BE2C (cell line): ENCODE data around the gene CSRNP3.
"Not testable (repeated sequence)": the region's sequence is repeated elsewhere in the genome, so short reads cannot be mapped to it uniquely, and the experiment has no call there.

Experiments
- DNase-seq: peaks from one replicate; pipeline ENCODE4 v3.0.0-alpha.2; 2020
- H3K27me3 ChIP-seq: fragments of 250-450 bp; sonication (Bioruptor Pico); 2 replicates; pipeline ENCODE4 v1.5.1; 2020; ENCODE audit warnings: mild to moderate bottlenecking
- H3K36me3 ChIP-seq: fragments of 250-450 bp; sonication (Bioruptor Pico); 2 replicates; pipeline ENCODE4 v1.5.1; 2020; ENCODE audit warnings: mild to moderate bottlenecking
- H3K4me1 ChIP-seq: fragments of 250-450 bp; sonication (Bioruptor Pico); 2 replicates; pipeline ENCODE4 v1.5.1; 2020
- H3K4me3 ChIP-seq: 2 replicates; pipeline ENCODE4 v1.5.1; 2011; ENCODE audit warnings: low read depth, low read length
- H3K9me3 ChIP-seq: fragments of 250-450 bp; sonication (Bioruptor Pico); 2 replicates; pipeline ENCODE4 v1.5.1; 2020
- CTCF ChIP-seq: IDR thresholded peaks from 2 replicates; pipeline ENCODE4 v1.5.1; 2012; ENCODE audit warnings: mild to moderate bottlenecking, low read depth, low read length

The CSRNP3 gene

GRCh38 chr2:165655661-165656060, 186.2 kb downstream of the CSRNP3 start:
- no peak overlapping the region for H3K4me3 ChIP-seq
- no peaks in the 10 kb centered on the region for H3K27me3 ChIP-seq
- TF ChIP-seq CTCF, result no peak
- H3K36me3 ChIP-seq, result peaks cover 4% of the 10 kb centered on the region; the same call in 1 of the 2 replicates
- H3K9me3 ChIP-seq, result no peaks in the 10 kb centered on the region
- no peak for DNase-seq
- no peaks in the 10 kb centered on the region for H3K4me1 ChIP-seq

- no peak for TF ChIP-seq CTCF
- DNase-seq, result no peak
- Histone ChIP-seq H3K9me3 (no peaks in the 10 kb centered on the region), H3K4me3 (no peak overlapping the region), H3K36me3 (peaks cover 4% of the 10 kb centered on the region; the same call in 1 of the 2 replicates), H3K4me1 (no peaks in the 10 kb centered on the region), H3K27me3 (no peaks in the 10 kb centered on the region)
These were observed 190.9 kb downstream of the CSRNP3 start for GRCh38 chr2:165660361-165660760.

GRCh38 chr2:165662720-165663119, 193.2 kb downstream of the CSRNP3 start:
- Histone ChIP-seq H3K27me3 (no peaks in the 10 kb centered on the region), H3K4me1 (no peaks in the 10 kb centered on the region), H3K4me3 (no peak overlapping the region), H3K9me3 (no peaks in the 10 kb centered on the region), H3K36me3 (peaks cover 4% of the 10 kb centered on the region; the same call in 1 of the 2 replicates)
- TF ChIP-seq CTCF, result no peak
- no peak for DNase-seq

- H3K4me3 ChIP-seq, result no peak overlapping the region
- H3K9me3 ChIP-seq, result no peaks in the 10 kb centered on the region
- H3K4me1 ChIP-seq, result no peaks in the 10 kb centered on the region
- TF ChIP-seq CTCF, result no peak
- no peaks in the 10 kb centered on the region for H3K27me3 ChIP-seq
- DNase-seq, result no peak
- H3K36me3 ChIP-seq, result no peaks in the 10 kb centered on the region; the same call in 1 of the 2 replicates
These were observed 196.1 kb downstream of the CSRNP3 start for GRCh38 chr2:165665614-165666013.

GRCh38 chr2:165666073-165666472, 196.6 kb downstream of the CSRNP3 start:
- not testable (repeated sequence) for H3K9me3 ChIP-seq, H3K4me1 ChIP-seq, DNase-seq, H3K4me3 ChIP-seq, H3K27me3 ChIP-seq, H3K36me3 ChIP-seq

- Histone ChIP-seq H3K4me1 (no peaks in the 10 kb centered on the region), H3K4me3 (no peak overlapping the region), H3K9me3 (no peaks in the 10 kb centered on the region), H3K36me3 (no peaks in the 10 kb centered on the region), H3K27me3 (no peaks in the 10 kb centered on the region)
- no peak for TF ChIP-seq CTCF
- no peak for DNase-seq
These were observed 197.1 kb downstream of the CSRNP3 start for GRCh38 chr2:165666605-165667004.

- Histone ChIP-seq H3K9me3 (no peaks in the 10 kb centered on the region), H3K4me1 (no peaks in the 10 kb centered on the region), H3K36me3 (no peaks in the 10 kb centered on the region), H3K4me3 (no peak overlapping the region), H3K27me3 (no peaks in the 10 kb centered on the region)
- no peak for TF ChIP-seq CTCF
- no peak for DNase-seq
These were observed 197.9 kb downstream of the CSRNP3 start for GRCh38 chr2:165667375-165667774.
